Measurements from ENCODE around the gene VSTM2L.

Gene VSTM2L

DNA sequence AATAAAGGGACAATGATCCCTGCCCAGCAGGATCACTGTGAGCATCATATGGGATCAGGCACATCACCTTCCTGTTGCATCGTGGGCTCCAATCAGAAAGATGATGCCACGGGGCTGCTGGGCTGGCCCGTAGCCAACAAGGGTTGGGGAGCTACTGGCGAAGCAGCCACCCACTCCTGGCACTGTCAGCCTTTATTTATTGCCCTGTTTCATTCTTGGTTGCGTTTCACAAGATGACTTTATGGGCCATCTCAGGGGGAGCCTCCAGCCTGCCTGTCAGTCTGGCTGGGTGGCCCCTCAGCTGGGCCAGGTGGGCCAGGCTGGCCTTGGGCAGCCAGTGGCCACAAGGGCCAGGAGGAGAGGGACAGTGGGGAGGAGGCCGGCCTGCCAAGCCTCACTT, 17.3 kb downstream of the VSTM2L start:
- H3K79me2 ChIP-seq (ENCODE audit: insufficient read depth, low read length) = no peaks in the 10 kb centered on the region
- H3K9ac ChIP-seq (ENCODE audit: low read length) = no peak overlapping the region
- H2AFZ ChIP-seq (ENCODE audit: low read length) = no peak overlapping the region
- no peak overlapping the region for H3K4me3 ChIP-seq (ENCODE audit: low read depth, low read length, poor library complexity, severe bottlenecking)
- no peak overlapping the region for H3K27ac ChIP-seq (ENCODE audit: low read depth, low read length, poor library complexity, severe bottlenecking)
- no peaks in the 10 kb centered on the region for H3K36me3 ChIP-seq (ENCODE audit: insufficient read depth, low read length)
- H3K9me2 ChIP-seq (ENCODE audit: low read depth, low read length) = no peaks in the 10 kb centered on the region
- no peaks in the 10 kb centered on the region for H3F3A ChIP-seq (ENCODE audit: insufficient read depth, low read length)
- no peaks in the 10 kb centered on the region for H3K9me3 ChIP-seq (ENCODE audit: low read length)
- H3K4me2 ChIP-seq (ENCODE audit: low read length) = no peak overlapping the region
- TF ChIP-seq CTCF (IDR thresholded peaks at IDR 0.05; ENCODE audit: low read length) (no peak), EZH2 (IDR thresholded peaks at IDR 0.05; ENCODE audit: borderline replicate concordance, low read length) (no peak)
- H3K4me1 ChIP-seq (ENCODE audit: insufficient read depth, low read length, severe bottlenecking) = peaks cover under 1% of the 10 kb centered on the region
- no peaks in the 10 kb centered on the region for H4K20me1 ChIP-seq (ENCODE audit: insufficient read depth, low read length)
- H3K27me3 ChIP-seq (ENCODE audit: insufficient read depth, low read length) = no peaks in the 10 kb centered on the region

GRCh38 chr20:37920679-37921322, 17.9 kb downstream of the VSTM2L start:
- no peak overlapping the region for H3K4me2 ChIP-seq (ENCODE audit: low read length)
- H3K27me3 ChIP-seq (ENCODE audit: insufficient read depth, low read length) = no peaks in the 10 kb centered on the region

GRCh38 chr20:37921341-37921929, 18.5 kb downstream of the VSTM2L start:
- Histone ChIP-seq H3K27me3 (ENCODE audit: insufficient read depth, low read length) (no peaks in the 10 kb centered on the region), H3K9me2 (ENCODE audit: low read depth, low read length) (no peaks in the 10 kb centered on the region), H3K4me2 (ENCODE audit: low read length) (no peak overlapping the region)

More at GRCh38 chr20:37920679-37921322, 17.9 kb downstream of the VSTM2L start:
- no peak overlapping the region for H3K27ac ChIP-seq (ENCODE audit: low read depth, low read length, poor library complexity, severe bottlenecking)
- H3K9me3 ChIP-seq (ENCODE audit: low read length) = no peaks in the 10 kb centered on the region
- TF ChIP-seq EZH2 (IDR thresholded peaks at IDR 0.05; ENCODE audit: borderline replicate concordance, low read length) (no peak), CTCF (IDR thresholded peaks at IDR 0.05; ENCODE audit: low read length) (no peak)
- H3K79me2 ChIP-seq (ENCODE audit: insufficient read depth, low read length) = no peaks in the 10 kb centered on the region
- H3K9ac ChIP-seq (ENCODE audit: low read length) = no peak overlapping the region
- H3F3A ChIP-seq (ENCODE audit: insufficient read depth, low read length) = no peaks in the 10 kb centered on the region
- no peak overlapping the region for H3K4me3 ChIP-seq (ENCODE audit: low read depth, low read length, poor library complexity, severe bottlenecking)
- no peaks in the 10 kb centered on the region for H3K4me1 ChIP-seq (ENCODE audit: insufficient read depth, low read length, severe bottlenecking)
- no peaks in the 10 kb centered on the region for H3K9me2 ChIP-seq (ENCODE audit: low read depth, low read length)
- no peaks in the 10 kb centered on the region for H3K36me3 ChIP-seq (ENCODE audit: insufficient read depth, low read length)
- no peaks in the 10 kb centered on the region for H4K20me1 ChIP-seq (ENCODE audit: insufficient read depth, low read length)
- no peak overlapping the region for H2AFZ ChIP-seq (ENCODE audit: low read length)

More at GRCh38 chr20:37921341-37921929, 18.5 kb downstream of the VSTM2L start:
- Histone ChIP-seq H3K79me2 (ENCODE audit: insufficient read depth, low read length) (no peaks in the 10 kb centered on the region), H3K4me1 (ENCODE audit: insufficient read depth, low read length, severe bottlenecking) (no peaks in the 10 kb centered on the region), H3K9ac (ENCODE audit: low read length) (no peak overlapping the region), H3K4me3 (ENCODE audit: low read depth, low read length, poor library complexity, severe bottlenecking) (no peak overlapping the region), H4K20me1 (ENCODE audit: insufficient read depth, low read length) (no peaks in the 10 kb centered on the region), H3K36me3 (ENCODE audit: insufficient read depth, low read length) (no peaks in the 10 kb centered on the region), H3K9me3 (ENCODE audit: low read length) (no peaks in the 10 kb centered on the region), H2AFZ (ENCODE audit: low read length) (no peak overlapping the region), H3F3A (ENCODE audit: insufficient read depth, low read length) (no peaks in the 10 kb centered on the region), H3K27ac (ENCODE audit: low read depth, low read length, poor library complexity, severe bottlenecking) (no peak overlapping the region)
- no peak for TF ChIP-seq EZH2 (IDR thresholded peaks at IDR 0.05; ENCODE audit: borderline replicate concordance, low read length)
- no peak for TF ChIP-seq CTCF (IDR thresholded peaks at IDR 0.05; ENCODE audit: low read length)

Measured in OCI-LY1 (cell line).